GM19397 (cell line): ENCODE data around the gene CRK.

Experiments used
- ATAC-seq: cut with Tn5 transposase; IDR thresholded peaks from one replicate; pipeline ENCODE4 v1.9.1; 2021; ENCODE audit warnings: mild to moderate bottlenecking, moderate library complexity; ENCODE audit not compliant: unreplicated experiment

CRK gene

DNA sequence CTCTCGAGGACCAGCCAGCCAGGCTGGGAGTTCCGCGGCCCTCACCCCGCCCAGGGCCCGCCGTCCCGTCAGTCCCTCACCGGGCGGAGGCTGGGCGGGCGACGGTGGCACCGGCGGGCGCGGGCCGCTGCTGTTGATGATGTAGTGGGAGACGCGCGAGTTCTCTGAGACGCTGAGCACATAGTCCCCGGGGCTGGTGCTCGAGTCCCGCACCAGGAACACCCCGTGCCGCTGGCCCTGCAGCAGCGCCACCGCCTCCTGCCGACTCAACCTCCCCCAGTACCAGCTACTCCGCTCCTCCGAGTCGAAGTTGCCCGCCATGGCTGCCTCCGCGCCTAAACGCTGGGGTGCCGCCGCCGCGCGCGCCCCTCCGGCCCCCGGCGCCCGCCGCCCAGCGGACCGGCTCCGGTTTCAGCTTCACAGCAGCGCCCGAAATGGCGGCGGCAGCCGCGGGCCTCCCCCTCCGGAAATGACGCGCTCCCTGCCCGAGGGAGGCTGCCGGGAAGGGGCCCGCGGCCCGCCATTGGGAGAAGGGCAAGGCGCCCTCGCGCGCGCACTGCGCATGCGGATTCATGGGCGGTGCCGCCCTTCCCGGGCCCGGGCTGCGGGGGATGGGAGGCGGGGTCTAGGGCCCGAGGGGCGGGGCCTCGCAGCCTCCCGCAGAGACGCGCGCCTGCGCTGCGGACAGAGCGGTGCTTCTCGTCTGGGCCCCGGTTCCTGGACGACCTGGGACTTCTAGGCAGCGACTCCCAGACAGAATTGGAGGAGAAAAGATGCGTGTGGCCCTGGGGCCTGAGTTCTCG is at the start of gene CRK:
Gene CRK, minus strand, starts transcription at position 436 of the 803 bp plus-strand sequence. Its CDS starts 115 bp downstream, at position 321.
- ATAC-seq, result peak; percentile 91

DNA sequence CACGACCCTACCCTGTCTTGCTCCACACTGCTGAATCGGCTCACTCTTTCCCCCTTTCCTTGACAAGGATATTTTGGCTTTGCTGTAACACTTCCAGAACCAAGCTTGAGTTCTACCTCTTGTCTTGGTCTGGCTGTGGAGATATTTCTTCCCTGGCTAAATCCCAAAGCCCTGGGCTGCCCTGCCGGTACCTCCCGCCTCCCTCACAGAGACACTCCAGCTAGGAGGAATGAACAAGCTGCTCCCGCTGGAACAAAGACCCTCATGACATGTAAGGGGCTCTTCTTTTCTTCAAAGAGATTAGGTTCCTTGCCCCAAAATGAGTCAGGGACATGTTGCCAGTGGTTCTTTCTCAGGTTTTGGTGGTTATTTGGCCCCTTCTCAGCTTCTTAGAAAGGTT is 49.6 kb upstream of the CRK start:
- no peak for ATAC-seq

DNA sequence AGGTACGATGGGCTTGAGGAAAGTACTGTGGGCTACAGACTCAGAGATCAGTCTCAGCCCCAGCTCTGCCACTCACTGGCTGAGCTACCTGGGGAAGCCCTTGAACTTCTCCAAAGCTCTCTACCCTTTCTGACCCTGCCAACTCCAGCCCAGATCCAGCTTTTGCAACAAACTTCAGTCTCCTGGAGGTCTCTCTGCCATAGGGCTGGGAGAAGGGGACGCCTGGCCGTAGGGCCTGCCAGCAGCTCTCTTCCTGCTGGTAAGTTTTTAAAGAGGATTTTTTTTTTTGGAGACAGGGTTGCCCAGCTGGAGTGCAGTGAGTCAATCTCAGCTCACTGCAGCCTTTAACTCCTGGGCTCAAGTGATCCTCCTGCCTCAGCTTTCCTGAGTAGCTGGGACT is 48.8 kb upstream of the CRK start:
- ATAC-seq, result no peak

DNA sequence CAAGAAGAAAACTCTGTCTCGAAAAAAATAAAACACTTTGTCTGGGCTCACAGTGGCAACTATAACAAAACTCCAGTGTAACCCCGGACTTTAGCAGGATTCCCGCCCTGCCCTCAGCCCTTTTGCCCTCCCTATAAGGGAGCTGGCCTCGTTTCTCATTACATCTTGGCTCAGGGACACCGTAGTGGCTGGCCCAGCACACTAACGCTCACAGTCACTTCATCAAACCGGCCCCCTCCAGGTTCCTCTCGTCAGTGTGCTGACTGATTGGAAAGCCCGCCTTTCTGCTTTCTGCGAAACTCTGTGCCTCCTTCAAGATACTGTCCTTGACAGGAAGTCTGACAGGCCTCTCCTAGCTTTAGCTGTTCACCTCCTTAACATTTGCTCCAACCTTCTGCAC is 47.7 kb upstream of the CRK start:
- no peak for ATAC-seq

DNA sequence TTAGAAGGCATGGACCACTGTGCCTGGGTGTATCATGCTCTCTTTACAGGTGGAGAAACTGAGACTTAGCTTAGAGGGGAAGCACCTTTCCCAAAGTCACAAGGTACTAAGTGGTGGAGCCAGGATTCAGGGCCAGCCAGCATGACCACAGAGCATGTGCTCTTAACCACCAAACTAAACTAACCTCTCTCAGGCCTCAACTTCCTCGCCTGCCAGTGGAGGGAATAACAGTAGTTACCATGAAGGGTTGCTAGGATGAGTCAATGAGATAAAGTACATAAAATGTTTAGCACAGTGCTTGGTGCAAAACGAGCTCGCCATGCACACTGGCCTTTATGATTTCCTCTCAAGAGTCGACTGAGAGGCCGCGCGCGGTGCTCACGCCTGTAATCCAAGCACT is 42.8 kb upstream of the CRK start:
- no peak for ATAC-seq

DNA sequence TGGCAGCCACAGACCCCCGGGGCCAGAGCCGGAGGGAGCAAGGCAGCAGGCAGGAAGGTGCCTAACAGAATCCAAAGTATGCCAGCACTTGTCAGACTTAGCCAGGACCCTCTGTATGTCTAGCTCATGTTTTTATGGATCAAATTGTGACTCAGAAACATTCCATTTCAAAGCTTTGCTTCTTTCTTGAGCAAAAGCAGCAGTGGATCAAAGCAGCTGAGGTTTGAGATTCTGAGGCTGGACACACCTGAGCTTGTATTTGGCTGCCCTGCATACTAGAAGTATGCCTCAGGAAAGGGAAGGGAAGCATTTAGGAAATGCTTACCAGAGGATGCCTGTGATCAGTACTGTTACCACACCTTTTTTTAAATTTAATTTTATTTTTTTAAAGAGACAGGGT is 42.2 kb upstream of the CRK start:
- ATAC-seq, result no peak

DNA sequence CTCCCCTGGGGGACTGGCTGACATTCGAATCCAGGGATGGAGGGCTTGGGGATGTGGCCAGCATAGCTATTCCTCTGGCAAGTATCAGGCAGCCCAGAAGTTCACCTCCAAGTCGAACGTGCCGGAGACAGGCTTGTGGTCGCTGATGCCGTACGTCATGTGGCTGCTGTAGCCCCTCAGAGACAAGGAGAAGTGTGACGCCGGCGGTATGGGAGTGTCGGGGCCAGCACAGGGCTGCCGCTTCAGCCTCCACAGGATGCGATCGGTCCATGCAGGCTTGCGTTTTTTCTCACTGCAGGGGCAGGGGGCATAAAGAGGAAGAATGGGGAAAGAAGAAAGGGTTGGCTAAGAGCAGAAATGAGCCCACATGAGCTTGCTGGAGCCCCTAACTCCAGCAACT is 41.8 kb upstream of the CRK start:
- no peak for ATAC-seq

DNA sequence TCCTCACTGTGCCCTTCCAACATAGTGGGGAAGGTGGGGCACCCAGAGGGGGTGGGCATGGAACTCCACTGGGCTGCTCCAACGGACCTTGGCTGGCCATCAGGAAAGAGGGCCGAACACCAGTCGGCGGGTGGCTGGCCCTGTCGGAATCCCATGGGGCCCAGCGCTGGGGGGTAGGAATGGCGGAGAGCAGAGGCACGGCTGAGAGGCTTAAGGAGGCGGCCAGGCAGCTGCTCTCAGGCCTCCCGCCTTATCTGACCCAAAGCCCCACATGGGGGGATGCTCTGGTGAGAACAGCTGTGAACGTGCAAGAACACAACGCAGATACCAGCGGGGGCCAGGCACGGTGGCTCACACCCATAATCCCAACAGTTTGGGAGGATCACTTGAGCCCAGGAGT is 40.8 kb upstream of the CRK start:
- ATAC-seq, result no peak

DNA sequence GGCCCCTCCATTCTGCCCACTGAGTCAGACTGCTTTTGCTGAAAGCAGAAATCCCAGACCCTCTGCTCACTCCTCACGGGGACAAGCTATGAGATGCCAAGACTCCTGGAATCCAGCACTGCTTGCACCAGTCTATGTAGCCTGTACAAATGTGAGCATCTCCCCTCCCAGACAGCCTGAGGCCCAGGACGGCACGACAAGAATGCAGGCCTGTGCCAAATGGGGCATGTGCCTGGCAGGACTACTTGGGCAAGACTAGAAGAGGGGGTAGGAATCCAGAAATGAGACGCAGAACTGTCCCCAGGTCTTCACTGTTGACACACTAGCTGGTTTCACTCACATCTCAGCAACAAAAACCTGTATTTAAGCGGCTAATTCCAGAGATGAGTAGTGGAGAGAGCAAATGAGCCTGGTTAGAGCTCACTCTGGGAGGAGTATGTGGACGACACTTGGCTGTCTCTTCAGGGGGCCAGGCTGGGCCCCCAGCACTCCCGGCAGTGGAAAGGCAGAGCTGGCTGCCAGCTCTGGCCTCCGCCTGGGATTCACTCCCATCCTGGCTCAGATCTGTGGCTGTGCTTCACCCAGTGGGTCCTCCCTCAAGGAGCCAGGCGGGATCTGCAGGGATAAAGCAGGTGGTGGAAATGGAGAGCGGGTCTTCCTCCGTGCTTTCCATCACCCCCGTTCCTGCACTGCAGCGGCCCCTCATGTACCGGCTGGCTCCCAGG is 39.4 kb upstream of the CRK start:
- ATAC-seq, result no peak

DNA sequence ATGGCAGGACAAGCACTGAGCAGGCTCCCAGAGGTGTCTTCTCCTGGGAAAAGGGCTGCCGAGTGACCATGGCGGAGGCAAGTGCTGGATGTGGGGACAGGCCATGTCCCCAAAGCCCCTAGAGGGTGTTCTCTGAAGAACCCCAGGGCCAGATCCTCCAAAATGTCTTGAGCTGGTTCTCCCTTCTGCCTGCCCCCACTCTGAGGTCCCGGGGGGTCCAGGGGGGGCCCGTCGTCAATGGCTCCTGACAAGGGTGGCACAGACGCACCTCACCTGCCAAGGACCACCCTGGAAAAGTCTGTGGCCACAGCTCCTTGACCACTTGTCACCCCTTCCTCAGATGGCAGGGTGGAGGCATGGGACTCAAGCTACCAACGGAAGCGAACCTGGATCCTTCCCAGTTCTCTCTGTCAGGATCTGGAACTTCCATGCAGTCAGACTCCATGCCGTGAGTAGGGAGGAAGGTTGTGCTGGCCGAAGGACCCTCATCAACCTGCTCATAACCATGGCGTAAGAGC is 38.8 kb upstream of the CRK start:
- ATAC-seq, result no peak

DNA sequence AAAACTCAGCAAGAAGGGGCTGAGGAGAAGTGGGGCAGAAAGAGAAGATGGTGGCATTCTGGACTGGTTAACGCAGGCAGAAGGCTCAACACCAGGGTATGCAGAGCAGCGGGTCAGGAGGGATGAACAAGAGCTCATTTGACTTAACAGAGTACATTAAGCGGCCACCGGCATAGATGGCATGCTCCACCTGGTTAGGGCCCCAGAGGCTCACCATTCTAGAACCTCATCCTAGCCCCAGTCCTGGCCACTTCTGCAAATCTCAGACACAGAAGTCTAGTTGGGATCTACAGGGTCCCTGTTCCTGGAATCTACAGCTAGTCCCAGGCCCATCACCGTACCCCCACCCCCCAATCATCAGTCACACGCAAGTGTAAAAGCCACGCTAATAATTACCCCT is 38.2 kb upstream of the CRK start:
- no peak for ATAC-seq

DNA sequence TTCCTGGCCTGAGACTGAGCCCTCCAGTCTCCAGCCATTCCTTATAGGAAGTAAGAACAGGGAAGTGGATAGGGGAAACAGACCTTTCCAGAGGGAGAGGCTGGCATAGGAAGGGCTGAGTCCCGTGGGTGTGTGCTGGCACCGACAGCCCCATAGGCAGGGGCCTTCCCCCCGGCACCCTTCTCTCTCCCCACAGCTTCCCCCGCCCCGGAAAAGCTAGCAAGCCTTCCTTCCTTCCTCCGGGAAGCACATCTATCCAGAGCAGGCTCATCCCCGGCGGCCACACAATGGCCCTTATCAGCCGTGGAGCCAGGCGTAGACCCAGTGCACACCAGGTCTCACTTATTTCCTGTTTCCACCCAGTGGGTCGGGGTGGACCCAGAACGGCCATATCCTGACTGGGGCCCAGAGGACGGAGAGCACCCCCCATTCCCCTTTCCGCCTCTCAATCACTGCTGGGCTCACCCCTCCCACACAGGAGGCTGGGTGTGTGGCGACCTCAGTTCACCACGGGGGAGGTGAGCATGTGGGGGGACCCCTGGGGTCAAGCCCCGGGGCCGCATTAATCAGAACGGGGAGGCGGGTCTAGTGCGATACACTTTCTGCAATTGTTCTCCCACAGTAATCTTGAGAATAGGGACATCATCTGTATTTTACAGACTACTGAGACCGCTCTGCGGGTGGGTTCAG is 37.4 kb upstream of the CRK start:
- ATAC-seq, result no peak

DNA sequence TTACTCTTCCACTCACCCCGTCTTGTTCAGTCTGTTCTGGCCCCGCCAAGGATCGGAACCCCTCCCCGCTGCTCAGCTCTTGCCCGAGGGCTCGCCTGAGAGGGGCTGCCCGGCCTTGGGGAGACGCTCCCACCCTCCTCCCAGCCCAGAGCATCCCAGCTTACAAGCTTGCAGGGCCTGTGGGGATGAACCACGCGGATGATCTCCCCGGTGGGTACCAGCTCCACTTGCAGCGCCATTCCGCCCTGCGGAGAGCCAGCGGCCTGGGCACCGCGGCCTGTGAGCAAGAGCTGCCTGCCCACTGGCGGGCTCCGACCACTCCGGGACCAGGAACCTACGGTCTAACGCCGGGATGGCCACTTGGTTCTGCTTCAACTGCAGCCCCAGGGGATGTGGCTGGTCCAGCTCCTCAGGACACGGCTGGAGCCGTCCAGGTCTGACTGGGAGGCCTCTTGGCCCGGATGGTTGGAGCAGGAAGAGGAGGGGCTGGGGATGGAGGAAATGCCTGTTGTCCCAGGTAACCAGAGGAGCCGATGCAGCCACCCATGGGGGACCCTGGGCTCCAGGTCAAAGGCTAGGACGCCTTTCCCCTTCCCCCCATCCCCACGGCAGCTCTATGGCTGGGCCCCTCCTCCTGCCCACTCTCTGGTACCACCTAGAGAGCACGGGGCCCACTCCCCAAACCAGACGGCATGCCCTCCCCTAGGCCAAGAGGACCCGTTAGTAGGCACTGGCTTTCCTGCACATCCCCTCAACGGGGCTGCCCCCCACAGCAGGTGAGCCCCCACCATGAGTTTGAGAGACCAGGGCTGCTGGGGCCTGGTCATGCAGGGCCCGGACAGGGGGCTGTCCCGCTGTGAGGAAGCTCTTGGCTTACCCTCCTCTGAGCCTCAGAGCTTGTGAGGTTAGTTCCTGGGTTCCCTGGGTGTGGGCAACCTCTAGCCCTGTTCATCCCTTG is 36.5 kb upstream of the CRK start, which contains the start of gene MYO1C:
Gene MYO1C, minus strand, starts transcription at position 438 of the 958 bp plus-strand sequence. Its CDS starts 199 bp downstream, at position 239.
- no peak for ATAC-seq

DNA sequence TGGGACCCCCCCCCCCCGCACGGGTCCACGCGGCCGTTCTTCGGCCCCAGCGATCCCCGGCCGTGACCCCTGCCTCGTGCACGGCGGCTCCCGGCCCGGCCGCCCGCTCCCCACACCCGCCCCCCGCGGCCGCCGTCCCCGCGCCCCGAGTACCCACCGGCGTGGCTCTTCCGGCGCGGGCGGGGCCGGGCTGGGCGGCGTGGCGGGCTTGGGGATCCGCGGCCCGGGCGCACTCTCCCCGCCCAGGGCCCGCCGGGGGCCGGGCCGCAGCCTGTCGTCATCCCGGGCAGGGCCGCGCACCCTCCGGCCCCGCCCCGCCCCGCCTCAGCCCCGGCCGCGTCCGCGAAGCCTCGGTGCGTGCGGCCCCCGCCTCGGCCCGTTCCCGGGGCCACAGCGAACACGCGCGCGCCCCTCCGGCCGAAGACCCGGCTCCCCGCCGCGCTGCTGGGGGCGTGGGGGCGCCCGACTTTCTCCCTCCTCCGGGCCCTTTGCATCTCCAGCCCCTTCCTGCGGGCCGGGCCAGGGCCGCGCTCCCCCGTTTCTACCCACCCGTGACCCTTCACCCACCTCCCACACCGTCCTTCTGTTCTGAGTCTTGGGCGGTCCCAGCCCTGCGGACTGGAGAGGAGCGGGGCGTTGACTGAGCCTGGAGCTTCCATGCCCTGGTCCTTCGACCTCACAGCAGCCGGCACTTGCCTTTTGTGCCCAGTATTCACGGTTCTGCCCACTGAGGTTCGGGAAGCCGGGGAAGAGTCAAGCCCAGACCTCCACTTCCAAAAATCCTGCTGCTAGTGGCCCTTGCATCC is 35.6 kb upstream of the CRK start:
- ATAC-seq, result peak; percentile 35

DNA sequence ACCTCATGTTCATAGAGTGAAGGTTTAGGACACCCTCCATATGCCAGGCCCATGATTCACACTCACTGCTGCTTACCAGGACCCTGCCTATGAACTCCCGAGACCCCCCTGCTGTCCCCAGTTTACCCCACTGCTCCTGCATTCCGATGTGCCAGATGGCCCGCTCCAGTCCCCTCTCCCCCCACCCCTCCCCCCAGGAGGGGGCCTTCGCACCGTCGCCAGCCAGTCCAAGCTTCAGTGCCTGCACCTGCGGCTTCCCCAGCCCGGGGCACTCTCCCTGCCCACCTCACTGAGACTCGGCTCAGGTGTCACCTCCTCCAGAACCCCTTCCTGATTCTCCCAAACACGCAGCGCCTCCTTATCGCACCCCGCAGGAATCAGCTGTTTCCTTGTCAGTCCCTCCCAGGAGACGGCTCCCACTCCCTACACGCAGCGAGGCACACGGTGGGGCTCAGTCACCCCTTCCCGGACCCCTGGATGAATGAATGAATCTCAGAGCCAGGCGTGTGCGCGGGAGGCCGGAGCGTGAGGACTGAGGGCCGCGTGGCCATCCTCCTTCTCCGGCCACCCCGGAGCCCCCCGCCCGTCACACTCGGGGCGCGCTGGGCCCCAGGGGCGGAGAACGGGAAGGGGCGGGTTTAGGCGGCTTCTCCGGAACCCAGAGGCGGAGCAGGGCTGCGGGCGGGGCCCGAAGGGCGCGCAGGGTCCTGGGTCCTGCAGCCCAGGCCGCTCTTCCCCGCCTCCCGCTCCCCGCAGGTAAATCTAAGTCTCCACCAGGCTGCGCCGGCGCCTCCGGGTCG is 34.8 kb upstream of the CRK start:
- peak; percentile 40 for ATAC-seq

DNA sequence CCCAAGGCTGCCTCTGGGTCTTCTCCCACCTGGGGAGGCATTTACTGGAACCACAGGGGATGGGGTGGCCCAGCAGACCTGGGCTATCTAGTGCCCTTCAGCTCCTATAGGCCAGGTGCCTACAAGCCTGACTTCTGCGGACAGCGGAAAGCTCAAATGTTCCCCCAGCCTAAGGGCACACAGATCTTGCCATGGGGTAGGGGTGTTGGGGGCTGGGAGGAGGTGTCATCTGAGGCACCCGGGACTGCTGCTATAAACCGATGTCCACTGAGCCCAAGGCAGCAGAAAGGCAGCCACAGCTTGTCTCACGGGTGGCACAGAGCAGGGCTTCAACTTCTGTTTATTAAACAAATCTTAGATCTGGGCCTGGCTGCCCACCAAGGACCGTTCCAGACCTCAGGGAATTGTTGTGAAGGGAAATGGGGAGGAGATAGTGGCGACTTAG is 32.8 kb upstream of the CRK start:
- ATAC-seq, result no peak

DNA sequence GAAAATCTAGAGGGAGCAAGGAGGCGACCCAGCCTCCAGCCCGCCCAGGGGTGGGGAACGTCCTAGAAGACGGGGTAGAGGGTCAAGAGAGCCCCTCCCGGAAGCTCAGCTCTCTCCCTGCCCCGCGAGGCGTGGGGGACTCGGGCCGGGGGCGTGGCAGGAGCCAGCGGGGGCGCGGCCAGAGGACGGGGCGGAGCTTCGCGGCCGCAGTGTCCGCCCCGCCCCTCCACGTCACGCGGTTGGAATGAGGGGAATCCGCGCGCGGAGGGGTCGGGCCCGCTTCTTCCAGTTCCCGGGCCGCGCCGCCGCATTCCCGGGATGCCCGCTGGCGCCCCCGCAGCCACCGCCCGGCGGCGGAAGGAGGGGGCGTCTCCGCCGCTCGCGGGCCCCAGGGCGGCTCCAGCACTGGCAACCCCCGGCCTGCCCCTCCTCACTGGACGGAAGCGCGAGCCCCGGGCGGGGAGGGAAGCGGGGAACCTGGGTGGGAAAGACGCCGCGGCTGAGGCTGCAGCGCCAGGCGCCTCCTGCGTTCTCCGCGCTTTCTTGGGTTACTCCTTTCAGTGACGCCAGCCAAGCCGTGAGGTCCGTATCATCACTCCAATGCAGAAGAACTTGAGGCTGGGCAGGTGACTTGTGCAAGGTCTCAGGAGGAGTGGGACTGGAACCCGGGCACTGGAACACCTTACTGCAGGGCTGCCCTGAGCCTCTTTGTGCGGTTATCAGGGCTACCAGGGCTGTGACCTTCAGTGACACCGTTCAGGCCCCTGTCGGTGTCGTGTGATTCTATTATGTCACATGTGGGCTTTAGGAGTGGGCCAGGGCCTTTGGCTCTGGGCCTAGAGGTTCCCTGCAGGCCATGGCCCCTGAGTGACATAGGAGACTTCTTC is 32.1 kb upstream of the CRK start:
- peak; percentile 32 for ATAC-seq
